SK-N-SH treated with all-trans-retinoic acid at 6 μM for 48 hours (cell line): ENCODE results near the gene RRAS.

Experiments
- ATAC-seq: fragments of 200-7000 bp; cut with Tn5 transposase; 3 replicates; pipeline ENCODE4 v1.9.1; 2020; ENCODE audit warnings: mild to moderate bottlenecking, moderate library complexity
- ARNTL ChIP-seq: fragments of 450-650 bp; formaldehyde crosslinking; IDR thresholded peaks from 2 replicates; pipeline ENCODE4 v1.5.0; 2020; ENCODE audit warnings: low read depth, mild to moderate bottlenecking, moderate library complexity, borderline replicate concordance
- CREB5 ChIP-seq: fragments of 250-450 bp; sonication (Bioruptor Pico); IDR thresholded peaks from 2 replicates; pipeline ENCODE4 v1.5.1; 2020; ENCODE audit warnings: low read depth, mild to moderate bottlenecking, moderate library complexity
- ESRRG ChIP-seq: fragments of 250-450 bp; sonication (Bioruptor Pico); IDR thresholded peaks from 2 replicates; pipeline ENCODE4 v1.6.1; 2021; ENCODE audit warnings: mild to moderate bottlenecking
- GLIS3 ChIP-seq: fragments of 250-450 bp; sonication (Bioruptor Pico); IDR thresholded peaks from 2 replicates; pipeline ENCODE4 v1.5.0; 2020; ENCODE audit warnings: mild to moderate bottlenecking, moderate library complexity
- ISL1 ChIP-seq: fragments of 250-450 bp; sonication (Bioruptor Pico); IDR thresholded peaks from 2 replicates; pipeline ENCODE4 v2.1.2; 2022; ENCODE audit warnings: mild to moderate bottlenecking, moderate library complexity
- OSR1 ChIP-seq: fragments of 250-450 bp; sonication (Bioruptor Pico); IDR thresholded peaks from 2 replicates; pipeline ENCODE4 v1.8.0; 2022; ENCODE audit warnings: moderate library complexity, mild to moderate bottlenecking, inconsistent platforms
- PPARA ChIP-seq: fragments of 250-450 bp; sonication (Bioruptor Pico); IDR thresholded peaks from 2 replicates; pipeline ENCODE4 v1.5.0; 2020; ENCODE audit warnings: mild to moderate bottlenecking, borderline replicate concordance
- RARB ChIP-seq: fragments of 250-450 bp; sonication (Bioruptor Pico); IDR thresholded peaks from 2 replicates; pipeline ENCODE4 v1.8.0; 2021; ENCODE audit warnings: mild to moderate bottlenecking, moderate library complexity
- SNAI2 ChIP-seq: fragments of 250-450 bp; sonication (Bioruptor Pico); IDR thresholded peaks from 2 replicates; pipeline ENCODE4 v1.5.0; 2020; ENCODE audit warnings: mild to moderate bottlenecking, moderate library complexity
- TCF4 ChIP-seq: fragments of 250-450 bp; sonication (Bioruptor Pico); IDR thresholded peaks from 2 replicates; pipeline ENCODE4 v1.8.0; 2021; ENCODE audit warnings: mild to moderate bottlenecking, moderate library complexity, borderline replicate concordance
- TOX ChIP-seq: fragments of 250-450 bp; sonication (Bioruptor Pico); IDR thresholded peaks from 2 replicates; pipeline ENCODE4 v1.8.0; 2021; ENCODE audit warnings: mild to moderate bottlenecking, moderate library complexity, borderline replicate concordance
- TSHZ2 ChIP-seq: fragments of 250-450 bp; sonication (Bioruptor Pico); IDR thresholded peaks from 2 replicates; pipeline ENCODE4 v1.5.0; 2020; ENCODE audit warnings: mild to moderate bottlenecking, moderate library complexity
- ZC3H10 ChIP-seq: fragments of 250-450 bp; sonication (Bioruptor Pico); IDR thresholded peaks from 2 replicates; pipeline ENCODE4 v1.5.1; 2021; ENCODE audit warnings: mild to moderate bottlenecking, moderate library complexity
- ZFP3 ChIP-seq: fragments of 250-450 bp; sonication (Bioruptor Pico); IDR thresholded peaks from 2 replicates; pipeline ENCODE4 v1.5.0; 2020; ENCODE audit warnings: mild to moderate bottlenecking, moderate library complexity
- ZFP30 ChIP-seq: fragments of 450-650 bp; formaldehyde crosslinking; IDR thresholded peaks from 2 replicates; pipeline ENCODE4 v1.5.0; 2022; ENCODE audit warnings: mild to moderate bottlenecking, moderate library complexity
- ZNF70 ChIP-seq: fragments of 450-650 bp; formaldehyde crosslinking; IDR thresholded peaks from 2 replicates; pipeline ENCODE4 v1.5.0; 2020; ENCODE audit warnings: mild to moderate bottlenecking, moderate library complexity
- ZNF8 ChIP-seq: fragments of 450-650 bp; formaldehyde crosslinking; IDR thresholded peaks from 2 replicates; pipeline ENCODE4 v1.5.0; 2020; ENCODE audit warnings: mild to moderate bottlenecking, moderate library complexity
- TF ChIP-seq, protein P1 (sequence below): fragments of 250-450 bp; sonication (Bioruptor Pico); IDR thresholded peaks from 2 replicates; pipeline ENCODE4 v1.5.1; 2021; ENCODE audit warnings: mild to moderate bottlenecking, moderate library complexity
- TF ChIP-seq, protein P2 (sequence below): fragments of 250-450 bp; sonication (Bioruptor Pico); IDR thresholded peaks from 2 replicates; pipeline ENCODE4 v1.8.0; 2020; ENCODE audit warnings: mild to moderate bottlenecking, moderate library complexity, borderline replicate concordance
- TF ChIP-seq, protein P3 (sequence below): fragments of 250-450 bp; sonication (Bioruptor Pico); IDR thresholded peaks from 2 replicates; pipeline ENCODE4 v1.8.0; 2021; ENCODE audit warnings: low read depth, mild to moderate bottlenecking, moderate library complexity, borderline replicate concordance

Gene RRAS

GRCh38 chr19:49655570-49656455 lies 15.9 kb upstream of the RRAS start:
- no peak for TF ChIP-seq ZFP30
- no peak for TF ChIP-seq SNAI2
- TF ChIP-seq GLIS3, result no peak
- TF ChIP-seq ESRRG (CRISPR knock-in tag), result no peak
- no peak for TF ChIP-seq ZC3H10 (CRISPR knock-in tag)
- no peak for TF ChIP-seq ZNF70
- no peak for TF ChIP-seq PPARA
- no peak for TF ChIP-seq TSHZ2 (CRISPR knock-in tag)
- TF ChIP-seq ISL1 (CRISPR knock-in tag), result no peak
- no peak for TF ChIP-seq TOX (CRISPR knock-in tag)
- no peak for TF ChIP-seq TCF4 (CRISPR knock-in tag)
- TF ChIP-seq, protein P1, sequence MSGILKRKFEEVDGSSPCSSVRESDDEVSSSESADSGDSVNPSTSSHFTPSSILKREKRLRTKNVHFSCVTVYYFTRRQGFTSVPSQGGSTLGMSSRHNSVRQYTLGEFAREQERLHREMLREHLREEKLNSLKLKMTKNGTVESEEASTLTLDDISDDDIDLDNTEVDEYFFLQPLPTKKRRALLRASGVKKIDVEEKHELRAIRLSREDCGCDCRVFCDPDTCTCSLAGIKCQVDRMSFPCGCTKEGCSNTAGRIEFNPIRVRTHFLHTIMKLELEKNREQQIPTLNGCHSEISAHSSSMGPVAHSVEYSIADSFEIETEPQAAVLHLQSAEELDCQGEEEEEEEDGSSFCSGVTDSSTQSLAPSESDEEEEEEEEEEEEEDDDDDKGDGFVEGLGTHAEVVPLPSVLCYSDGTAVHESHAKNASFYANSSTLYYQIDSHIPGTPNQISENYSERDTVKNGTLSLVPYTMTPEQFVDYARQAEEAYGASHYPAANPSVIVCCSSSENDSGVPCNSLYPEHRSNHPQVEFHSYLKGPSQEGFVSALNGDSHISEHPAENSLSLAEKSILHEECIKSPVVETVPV (CRISPR knock-in tag), result no peak
- TF ChIP-seq OSR1 (CRISPR knock-in tag), result no peak
- TF ChIP-seq ZFP3, result no peak
- TF ChIP-seq RARB (CRISPR knock-in tag), result no peak

GRCh38 chr19:49654581-49654980 lies 14.6 kb upstream of the RRAS start:
- TF ChIP-seq TCF4 (CRISPR knock-in tag) (no peak), TSHZ2 (CRISPR knock-in tag) (no peak), ZNF70 (no peak), ZFP3 (no peak), SNAI2 (no peak), ISL1 (CRISPR knock-in tag) (no peak), ESRRG (CRISPR knock-in tag) (no peak), ZNF8 (CRISPR knock-in tag) (no peak), GLIS3 (no peak), RARB (CRISPR knock-in tag) (no peak)
- TF ChIP-seq, protein P1 (CRISPR knock-in tag), result no peak
- TF ChIP-seq, protein P2, sequence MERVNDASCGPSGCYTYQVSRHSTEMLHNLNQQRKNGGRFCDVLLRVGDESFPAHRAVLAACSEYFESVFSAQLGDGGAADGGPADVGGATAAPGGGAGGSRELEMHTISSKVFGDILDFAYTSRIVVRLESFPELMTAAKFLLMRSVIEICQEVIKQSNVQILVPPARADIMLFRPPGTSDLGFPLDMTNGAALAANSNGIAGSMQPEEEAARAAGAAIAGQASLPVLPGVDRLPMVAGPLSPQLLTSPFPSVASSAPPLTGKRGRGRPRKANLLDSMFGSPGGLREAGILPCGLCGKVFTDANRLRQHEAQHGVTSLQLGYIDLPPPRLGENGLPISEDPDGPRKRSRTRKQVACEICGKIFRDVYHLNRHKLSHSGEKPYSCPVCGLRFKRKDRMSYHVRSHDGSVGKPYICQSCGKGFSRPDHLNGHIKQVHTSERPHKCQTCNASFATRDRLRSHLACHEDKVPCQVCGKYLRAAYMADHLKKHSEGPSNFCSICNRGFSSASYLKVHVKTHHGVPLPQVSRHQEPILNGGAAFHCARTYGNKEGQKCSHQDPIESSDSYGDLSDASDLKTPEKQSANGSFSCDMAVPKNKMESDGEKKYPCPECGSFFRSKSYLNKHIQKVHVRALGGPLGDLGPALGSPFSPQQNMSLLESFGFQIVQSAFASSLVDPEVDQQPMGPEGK (CRISPR knock-in tag), result no peak
- ATAC-seq, result no peak

More at GRCh38 chr19:49655570-49656455, 15.9 kb upstream of the RRAS start:
- no peak for ATAC-seq

GRCh38 chr19:49653466-49653806 lies 13.5 kb upstream of the RRAS start:
- ATAC-seq, result no peak
- TF ChIP-seq ZFP3 (no peak), ARNTL (CRISPR knock-in tag) (no peak), ZNF8 (CRISPR knock-in tag) (no peak), ZFP30 (no peak), PPARA (no peak), OSR1 (CRISPR knock-in tag) (no peak), CREB5 (no peak), RARB (CRISPR knock-in tag) (no peak), ZC3H10 (CRISPR knock-in tag) (no peak), GLIS3 (no peak)
- TF ChIP-seq, protein P2 (CRISPR knock-in tag), result no peak
- TF ChIP-seq, protein P3, sequence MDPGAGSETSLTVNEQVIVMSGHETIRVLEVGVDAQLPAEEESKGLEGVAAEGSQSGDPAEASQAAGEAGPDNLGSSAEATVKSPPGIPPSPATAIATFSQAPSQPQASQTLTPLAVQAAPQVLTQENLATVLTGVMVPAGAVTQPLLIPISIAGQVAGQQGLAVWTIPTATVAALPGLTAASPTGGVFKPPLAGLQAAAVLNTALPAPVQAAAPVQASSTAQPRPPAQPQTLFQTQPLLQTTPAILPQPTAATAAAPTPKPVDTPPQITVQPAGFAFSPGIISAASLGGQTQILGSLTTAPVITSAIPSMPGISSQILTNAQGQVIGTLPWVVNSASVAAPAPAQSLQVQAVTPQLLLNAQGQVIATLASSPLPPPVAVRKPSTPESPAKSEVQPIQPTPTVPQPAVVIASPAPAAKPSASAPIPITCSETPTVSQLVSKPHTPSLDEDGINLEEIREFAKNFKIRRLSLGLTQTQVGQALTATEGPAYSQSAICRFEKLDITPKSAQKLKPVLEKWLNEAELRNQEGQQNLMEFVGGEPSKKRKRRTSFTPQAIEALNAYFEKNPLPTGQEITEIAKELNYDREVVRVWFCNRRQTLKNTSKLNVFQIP (CRISPR knock-in tag), result no peak
